Measurements from ENCODE around the gene WDR45B.

WDR45B gene

GRCh38 chr17:82666931-82667667 lies 18.9 kb upstream of the WDR45B start:
- H3K9me3 Mint-ChIP-seq, result no peaks in the 10 kb centered on the region
- no peaks in the 10 kb centered on the region for H3K36me3 Mint-ChIP-seq (ENCODE audit: low read depth)
- H3K27me3 Mint-ChIP-seq (ENCODE audit: low read depth), result no peaks in the 10 kb centered on the region
- no peak overlapping the region for H3K4me3 Mint-ChIP-seq
- H3K27ac Mint-ChIP-seq, result no peak overlapping the region
- H3K4me1 Mint-ChIP-seq (ENCODE audit: low read depth), result peaks cover 5% of the 10 kb centered on the region

GRCh38 chr17:82665891-82666290 lies 17.6 kb upstream of the WDR45B start:
- H3K27ac Mint-ChIP-seq, result no peak overlapping the region
- H3K4me3 Mint-ChIP-seq, result no peak overlapping the region
- no peaks in the 10 kb centered on the region for H3K36me3 Mint-ChIP-seq (ENCODE audit: low read depth)
- H3K4me1 Mint-ChIP-seq (ENCODE audit: low read depth), result peaks cover 5% of the 10 kb centered on the region
- H3K9me3 Mint-ChIP-seq, result no peaks in the 10 kb centered on the region
- H3K27me3 Mint-ChIP-seq (ENCODE audit: low read depth), result no peaks in the 10 kb centered on the region

- Mint-ChIP-seq H3K36me3 (ENCODE audit: low read depth) (no peaks in the 10 kb centered on the region), H3K9me3 (no peaks in the 10 kb centered on the region), H3K27ac (no peak overlapping the region), H3K27me3 (ENCODE audit: low read depth) (no peaks in the 10 kb centered on the region), H3K4me1 (ENCODE audit: low read depth) (peaks cover 5% of the 10 kb centered on the region), H3K4me3 (no peak overlapping the region)
These were observed 17.0 kb upstream of the WDR45B start for GRCh38 chr17:82665217-82665616.

- H3K4me1 Mint-ChIP-seq (ENCODE audit: low read depth), result peaks cover 5% of the 10 kb centered on the region
- no peaks in the 10 kb centered on the region for H3K36me3 Mint-ChIP-seq (ENCODE audit: low read depth)
- H3K4me3 Mint-ChIP-seq, result no peak overlapping the region
- H3K27ac Mint-ChIP-seq, result no peak overlapping the region
- H3K9me3 Mint-ChIP-seq, result no peaks in the 10 kb centered on the region
- no peaks in the 10 kb centered on the region for H3K27me3 Mint-ChIP-seq (ENCODE audit: low read depth)
These were observed 16.5 kb upstream of the WDR45B start for GRCh38 chr17:82664701-82665182.

- no peak overlapping the region for H3K27ac Mint-ChIP-seq
- H3K36me3 Mint-ChIP-seq (ENCODE audit: low read depth), result no peaks in the 10 kb centered on the region
- no peaks in the 10 kb centered on the region for H3K9me3 Mint-ChIP-seq
- peaks cover 5% of the 10 kb centered on the region for H3K4me1 Mint-ChIP-seq (ENCODE audit: low read depth)
- no peaks in the 10 kb centered on the region for H3K27me3 Mint-ChIP-seq (ENCODE audit: low read depth)
- H3K4me3 Mint-ChIP-seq, result no peak overlapping the region
These were observed 16.0 kb upstream of the WDR45B start for GRCh38 chr17:82664276-82664575.

GRCh38 chr17:82663381-82664275 lies 15.4 kb upstream of the WDR45B start:
- Mint-ChIP-seq H3K27me3 (ENCODE audit: low read depth) (no peaks in the 10 kb centered on the region), H3K9me3 (no peaks in the 10 kb centered on the region), H3K27ac (no peak overlapping the region), H3K36me3 (ENCODE audit: low read depth) (no peaks in the 10 kb centered on the region), H3K4me1 (ENCODE audit: low read depth) (peaks cover 3% of the 10 kb centered on the region), H3K4me3 (no peak overlapping the region)

GRCh38 chr17:82662711-82663261 lies 14.5 kb upstream of the WDR45B start:
- Mint-ChIP-seq H3K27ac (no peak overlapping the region), H3K4me1 (ENCODE audit: low read depth) (no peaks in the 10 kb centered on the region), H3K36me3 (ENCODE audit: low read depth) (no peaks in the 10 kb centered on the region), H3K27me3 (ENCODE audit: low read depth) (no peaks in the 10 kb centered on the region), H3K9me3 (no peaks in the 10 kb centered on the region), H3K4me3 (no peak overlapping the region)

- no peaks in the 10 kb centered on the region for H3K4me1 Mint-ChIP-seq (ENCODE audit: low read depth)
- no peak overlapping the region for H3K27ac Mint-ChIP-seq
- no peaks in the 10 kb centered on the region for H3K36me3 Mint-ChIP-seq (ENCODE audit: low read depth)
- H3K4me3 Mint-ChIP-seq, result no peak overlapping the region
- no peaks in the 10 kb centered on the region for H3K9me3 Mint-ChIP-seq
- no peaks in the 10 kb centered on the region for H3K27me3 Mint-ChIP-seq (ENCODE audit: low read depth)
These were observed 13.8 kb upstream of the WDR45B start for GRCh38 chr17:82661717-82662683.

GRCh38 chr17:82659886-82660285 lies 11.6 kb upstream of the WDR45B start:
- Mint-ChIP-seq H3K27me3 (ENCODE audit: low read depth) (no peaks in the 10 kb centered on the region), H3K27ac (no peak overlapping the region), H3K9me3 (no peaks in the 10 kb centered on the region), H3K36me3 (ENCODE audit: low read depth) (no peaks in the 10 kb centered on the region), H3K4me3 (no peak overlapping the region), H3K4me1 (ENCODE audit: low read depth) (no peaks in the 10 kb centered on the region)

GRCh38 chr17:82658796-82659452 lies 10.7 kb upstream of the WDR45B start:
- H3K27ac Mint-ChIP-seq, result no peak overlapping the region
- no peaks in the 10 kb centered on the region for H3K9me3 Mint-ChIP-seq
- H3K36me3 Mint-ChIP-seq (ENCODE audit: low read depth), result no peaks in the 10 kb centered on the region
- no peaks in the 10 kb centered on the region for H3K4me1 Mint-ChIP-seq (ENCODE audit: low read depth)
- no peaks in the 10 kb centered on the region for H3K27me3 Mint-ChIP-seq (ENCODE audit: low read depth)
- no peak overlapping the region for H3K4me3 Mint-ChIP-seq

- H3K4me3 Mint-ChIP-seq, result no peak overlapping the region
- H3K9me3 Mint-ChIP-seq, result no peaks in the 10 kb centered on the region
- H3K4me1 Mint-ChIP-seq (ENCODE audit: low read depth), result no peaks in the 10 kb centered on the region
- no peak overlapping the region for H3K27ac Mint-ChIP-seq
- no peaks in the 10 kb centered on the region for H3K36me3 Mint-ChIP-seq (ENCODE audit: low read depth)
- no peaks in the 10 kb centered on the region for H3K27me3 Mint-ChIP-seq (ENCODE audit: low read depth)
These were observed 10.1 kb upstream of the WDR45B start for GRCh38 chr17:82658331-82658730.

GRCh38 chr17:82657926-82658325 lies 9.7 kb upstream of the WDR45B start:
- Mint-ChIP-seq H3K4me3 (no peak overlapping the region), H3K36me3 (ENCODE audit: low read depth) (no peaks in the 10 kb centered on the region), H3K4me1 (ENCODE audit: low read depth) (no peaks in the 10 kb centered on the region), H3K9me3 (no peaks in the 10 kb centered on the region), H3K27ac (no peak overlapping the region), H3K27me3 (ENCODE audit: low read depth) (no peaks in the 10 kb centered on the region)

- Mint-ChIP-seq H3K9me3 (no peaks in the 10 kb centered on the region), H3K36me3 (ENCODE audit: low read depth) (no peaks in the 10 kb centered on the region), H3K4me1 (ENCODE audit: low read depth) (no peaks in the 10 kb centered on the region), H3K27ac (no peak overlapping the region), H3K27me3 (ENCODE audit: low read depth) (no peaks in the 10 kb centered on the region), H3K4me3 (no peak overlapping the region)
These were observed 8.0 kb upstream of the WDR45B start for GRCh38 chr17:82656266-82656665.

GRCh38 chr17:82655523-82655922 lies 7.3 kb upstream of the WDR45B start:
- no peaks in the 10 kb centered on the region for H3K36me3 Mint-ChIP-seq (ENCODE audit: low read depth)

More at GRCh38 chr17:82655523-82655922, 7.3 kb upstream of the WDR45B start:
- no peak overlapping the region for H3K4me3 Mint-ChIP-seq
- H3K27ac Mint-ChIP-seq, result no peak overlapping the region
- no peaks in the 10 kb centered on the region for H3K27me3 Mint-ChIP-seq (ENCODE audit: low read depth)
- no peaks in the 10 kb centered on the region for H3K4me1 Mint-ChIP-seq (ENCODE audit: low read depth)
- H3K9me3 Mint-ChIP-seq, result no peaks in the 10 kb centered on the region
